ENCODE results near the gene PLIN5.
A peak's percentile ranks its signal among the peaks of the same experiment; 100 is the strongest.

Gene PLIN5

GRCh38 chr19:4541114-4541805, 6.2 kb upstream of the PLIN5 start:
- no peak for DNase-seq (ENCODE audit: low read depth)
- TF ChIP-seq, protein P1, sequence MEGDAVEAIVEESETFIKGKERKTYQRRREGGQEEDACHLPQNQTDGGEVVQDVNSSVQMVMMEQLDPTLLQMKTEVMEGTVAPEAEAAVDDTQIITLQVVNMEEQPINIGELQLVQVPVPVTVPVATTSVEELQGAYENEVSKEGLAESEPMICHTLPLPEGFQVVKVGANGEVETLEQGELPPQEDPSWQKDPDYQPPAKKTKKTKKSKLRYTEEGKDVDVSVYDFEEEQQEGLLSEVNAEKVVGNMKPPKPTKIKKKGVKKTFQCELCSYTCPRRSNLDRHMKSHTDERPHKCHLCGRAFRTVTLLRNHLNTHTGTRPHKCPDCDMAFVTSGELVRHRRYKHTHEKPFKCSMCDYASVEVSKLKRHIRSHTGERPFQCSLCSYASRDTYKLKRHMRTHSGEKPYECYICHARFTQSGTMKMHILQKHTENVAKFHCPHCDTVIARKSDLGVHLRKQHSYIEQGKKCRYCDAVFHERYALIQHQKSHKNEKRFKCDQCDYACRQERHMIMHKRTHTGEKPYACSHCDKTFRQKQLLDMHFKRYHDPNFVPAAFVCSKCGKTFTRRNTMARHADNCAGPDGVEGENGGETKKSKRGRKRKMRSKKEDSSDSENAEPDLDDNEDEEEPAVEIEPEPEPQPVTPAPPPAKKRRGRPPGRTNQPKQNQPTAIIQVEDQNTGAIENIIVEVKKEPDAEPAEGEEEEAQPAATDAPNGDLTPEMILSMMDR (IDR thresholded peaks at IDR 0.05; ENCODE audit: control insufficient read depth, extremely low read depth, insufficient read depth), result no peak
- no peak overlapping the region for H3K4me3 ChIP-seq (ENCODE audit: low read depth, low read length)

DNA sequence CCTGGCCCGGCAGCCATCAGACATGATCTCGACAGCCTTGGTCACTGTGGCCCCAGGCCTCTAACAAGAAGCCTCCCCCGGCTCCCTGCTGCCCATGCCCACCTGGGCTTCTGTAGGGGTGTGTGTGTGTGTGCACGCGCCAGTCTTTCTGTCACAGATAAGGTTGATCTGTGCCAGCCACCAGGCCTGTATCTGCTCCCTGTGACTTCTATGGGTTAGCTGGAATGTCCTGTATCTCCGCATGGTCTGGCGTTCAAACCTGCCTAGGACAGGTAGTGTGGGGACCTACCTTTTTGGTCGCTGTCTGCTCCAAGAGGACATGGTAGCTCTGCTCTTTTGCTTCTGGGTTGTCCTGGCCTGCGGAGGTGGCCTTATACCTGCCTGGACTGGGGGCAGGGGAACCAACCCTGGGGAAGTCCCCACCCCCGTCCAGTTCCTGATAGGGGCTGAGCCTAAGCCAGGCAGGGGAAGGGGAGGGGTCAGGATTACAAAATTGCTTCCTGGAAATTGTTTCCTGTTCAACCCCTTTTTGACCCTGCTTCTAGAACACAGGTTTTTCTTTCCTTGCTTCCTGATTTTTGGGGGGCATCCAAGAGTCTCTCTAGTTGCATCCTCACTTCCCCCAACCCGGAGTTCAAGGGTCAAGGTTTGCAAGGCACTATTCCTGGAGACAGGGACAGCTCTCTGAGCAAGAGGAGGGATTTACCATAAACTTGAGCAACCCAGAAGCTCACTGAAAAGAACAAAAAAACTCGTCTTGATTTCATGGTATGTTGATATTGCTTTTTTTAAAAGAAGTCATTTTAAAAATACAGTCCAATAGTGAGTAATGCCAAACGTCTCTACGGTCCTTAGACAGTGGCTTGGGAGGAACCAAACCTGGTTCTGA, 4.9 kb upstream of the PLIN5 start, which contains the start of gene LRG1:
Gene LRG1, minus strand, starts transcription at position 344 of the 889 bp plus-strand sequence. Its CDS starts 23 bp downstream, at position 321.
- no peak for DNase-seq (ENCODE audit: low read depth)
- TF ChIP-seq, protein P1 (IDR thresholded peaks at IDR 0.05; ENCODE audit: control insufficient read depth, extremely low read depth, insufficient read depth), result no peak
- peak within 1 kb of the TSS; percentile 3 for H3K4me3 ChIP-seq (ENCODE audit: low read depth, low read length)

GRCh38 chr19:4539169-4539692, 4.2 kb upstream of the PLIN5 start:
- TF ChIP-seq, protein P1 (IDR thresholded peaks at IDR 0.05; ENCODE audit: control insufficient read depth, extremely low read depth, insufficient read depth), result no peak
- H3K4me3 ChIP-seq (ENCODE audit: low read depth, low read length), result peak overlapping the region; percentile 3
- DNase-seq (ENCODE audit: low read depth), result no peak

- TF ChIP-seq, protein P1 (IDR thresholded peaks at IDR 0.05; ENCODE audit: control insufficient read depth, extremely low read depth, insufficient read depth), result no peak
- no peak overlapping the region for H3K4me3 ChIP-seq (ENCODE audit: low read depth, low read length)
- no peak for DNase-seq (ENCODE audit: low read depth)
Observed at GRCh38 chr19:4538601-4538954, 3.6 kb upstream of the PLIN5 start.

- no peak for DNase-seq (ENCODE audit: low read depth)
- TF ChIP-seq, protein P1 (IDR thresholded peaks at IDR 0.05; ENCODE audit: control insufficient read depth, extremely low read depth, insufficient read depth), result no peak
- H3K4me3 ChIP-seq (ENCODE audit: low read depth, low read length), result no peak overlapping the region
Observed at GRCh38 chr19:4537953-4538600, 3.1 kb upstream of the PLIN5 start.

- peak; percentile 61 for DNase-seq (ENCODE audit: low read depth)
- TF ChIP-seq, protein P1 (IDR thresholded peaks at IDR 0.05; ENCODE audit: control insufficient read depth, extremely low read depth, insufficient read depth), result no peak
- no peak overlapping the region for H3K4me3 ChIP-seq (ENCODE audit: low read depth, low read length)
Observed at GRCh38 chr19:4536798-4537197, 1.8 kb upstream of the PLIN5 start.
